ENCODE results near the gene C16orf95. TPM values are rescaled to one million over a fixed set of nuclear protein-coding genes. Genes with fewer than 3 reads are reported as not detected.

C16orf95 gene, protein sequence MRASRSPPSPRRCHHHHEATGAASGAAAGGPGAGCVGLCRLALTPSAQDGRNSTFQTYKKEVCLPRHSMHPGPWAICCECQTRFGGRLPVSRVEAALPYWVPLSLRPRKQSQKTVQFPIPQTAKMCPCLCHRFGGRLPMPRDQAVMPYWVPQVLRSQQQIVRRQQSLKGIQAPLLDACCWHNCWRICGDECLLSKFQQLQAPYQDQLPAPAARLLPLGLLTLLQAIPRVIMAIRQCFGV
- 4.9 and 7.0 TPM in 2 replicates for total RNA-seq

DNA sequence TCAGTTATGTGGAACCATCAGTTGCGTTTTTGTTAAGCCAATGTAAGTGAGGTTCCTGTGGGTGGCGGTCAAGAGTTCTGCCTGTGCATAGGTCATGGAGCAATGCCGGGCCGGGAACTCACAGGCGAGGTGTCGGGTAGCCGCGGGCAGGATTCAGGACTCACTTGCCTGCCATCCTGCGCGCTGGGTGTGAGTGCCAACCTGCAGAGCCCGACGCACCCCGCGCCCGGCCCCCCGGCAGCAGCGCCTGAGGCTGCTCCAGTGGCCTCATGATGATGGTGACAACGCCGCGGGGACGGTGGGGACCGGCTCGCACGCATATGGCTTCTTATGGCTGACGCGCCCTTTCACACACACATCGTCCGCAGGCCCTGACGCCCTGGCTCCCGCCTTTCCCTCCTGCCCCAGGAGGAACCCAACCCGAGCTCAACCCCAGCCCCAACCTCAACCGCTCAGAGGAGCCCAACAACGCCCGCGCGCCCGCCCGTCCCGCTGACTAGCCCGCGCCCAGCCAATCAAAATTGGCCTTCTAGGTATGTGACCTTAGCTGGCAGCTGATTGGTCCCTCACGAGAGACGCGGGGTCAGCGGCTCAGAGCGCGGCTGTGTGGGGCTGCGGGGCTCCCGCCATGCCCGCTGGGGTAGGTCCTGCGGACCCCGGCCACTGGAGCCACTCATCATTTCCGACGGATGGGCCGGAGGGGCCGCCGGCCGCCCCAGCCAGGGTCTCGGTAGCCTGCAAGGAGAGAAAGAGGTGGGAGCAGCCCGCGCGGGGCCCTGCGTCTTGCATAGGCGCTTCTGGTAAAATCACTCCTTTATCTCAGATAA, at the start of gene C16orf95:
TSS of gene C16orf95 (minus strand) at position 470 of the 827 bp plus-strand sequence. CDS start at position 320, 150 bp downstream.

Small RNA genes within 50 kb of the gene (small RNA-seq; reads per million reads assigned to genes)
- gene AC010531.2 = not detected

Other genes with a start within 250 kb of the C16orf95 start
- gene FBXO31, start 66.4 kb upstream of the C16orf95 start, total RNA-seq = 34.5 and 35.6 TPM in 2 replicates
- gene MAP1LC3B, start 74.9 kb upstream of the C16orf95 start, total RNA-seq = 19.5 and 21.7 TPM in 2 replicates
- gene ZCCHC14, start 175.6 kb upstream of the C16orf95 start, total RNA-seq = 11.8 and 13.7 TPM in 2 replicates